Measurements from ENCODE around the gene OR10H4.
"Not testable (repeated sequence)": the region's sequence is repeated elsewhere in the genome, so short reads cannot be mapped to it uniquely, and the experiment has no call there.

DNA sequence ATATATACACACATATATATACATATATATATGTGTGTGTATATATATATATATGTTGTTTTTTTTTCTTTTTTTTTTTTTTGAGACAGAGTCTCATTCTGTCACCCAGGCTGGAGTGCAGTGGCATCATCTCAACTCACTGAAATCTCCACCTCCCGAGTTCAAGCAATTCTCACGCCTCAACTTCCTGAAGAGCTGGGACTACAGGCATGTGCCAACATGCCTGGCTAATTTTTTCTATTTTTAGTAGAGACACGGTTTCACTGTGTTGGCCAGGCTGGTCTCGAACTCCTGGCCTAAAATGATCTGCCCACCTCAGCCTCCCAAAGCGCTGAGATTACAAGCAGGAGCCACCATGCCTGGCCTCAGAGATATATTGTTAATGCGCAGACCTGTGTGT is 37.0 kb downstream of the OR10H4 start:
- TF ChIP-seq POLR2A, CTCF (IDR thresholded peaks at IDR 0.05): not testable (repeated sequence)

Measured in right lobe of liver (tissue), 4 donors.